Activated CD8-positive, alpha-beta memory T cell treated with anti-CD3 and anti-CD28 coated beads, Interleukin-2, amount 10 ng/mL, durations not matched to agents 7 days and 5 days (primary cell): Measurements from ENCODE around the gene BMP2K. TPM values are rescaled to one million over a fixed set of nuclear protein-coding genes. Genes with fewer than 3 reads are reported as not detected.

Experiments
- ATAC-seq: fragments of 150-1000 bp; cut with Tn5 transposase; one replicate; pipeline ENCODE4 v1.10.0; 2021; ENCODE audit warnings: moderate library complexity
- CTCF ChIA-PET: fragments of 350-600 bp; sonication (Branson Sonifier 250); formaldehyde crosslinking; loops from one replicate; lab custom pipeline; 2021; ENCODE audit warnings: antibody characterized with exemption; lab: Charles Lee
- DNase-seq: peaks from one replicate; pipeline ENCODE4 v3.0.0-alpha.2; 2020
- H3K27ac Mint-ChIP-seq: one replicate; pipeline ENCODE4 v1.8.0; 2021; ENCODE audit warnings: mild to moderate bottlenecking, mixed read lengths
- H3K27me3 Mint-ChIP-seq: one replicate; pipeline ENCODE4 v1.8.0; 2021; ENCODE audit warnings: mixed read lengths
- H3K36me3 Mint-ChIP-seq: one replicate; pipeline ENCODE4 v1.8.0; 2021; ENCODE audit warnings: mild to moderate bottlenecking, mixed read lengths
- H3K4me1 Mint-ChIP-seq: one replicate; pipeline ENCODE4 v1.8.0; 2021; ENCODE audit warnings: mixed read lengths
- H3K4me3 Mint-ChIP-seq: one replicate; pipeline ENCODE4 v1.8.0; 2021; ENCODE audit warnings: mild to moderate bottlenecking, moderate library complexity, mixed read lengths
- H3K9me3 Mint-ChIP-seq: one replicate; pipeline ENCODE4 v1.8.0; 2022; ENCODE audit warnings: low read depth, mixed read lengths
- total RNA-seq, 2 experiments: library from RNA; stranded (reverse); gene quantifications; one replicate each; pipeline ENCODE4 v1.2.3, GENCODE V29; 2021

BMP2K gene
- 10 to 100 TPM; 17.8 to 30.5 TPM for total RNA-seq

DNA sequence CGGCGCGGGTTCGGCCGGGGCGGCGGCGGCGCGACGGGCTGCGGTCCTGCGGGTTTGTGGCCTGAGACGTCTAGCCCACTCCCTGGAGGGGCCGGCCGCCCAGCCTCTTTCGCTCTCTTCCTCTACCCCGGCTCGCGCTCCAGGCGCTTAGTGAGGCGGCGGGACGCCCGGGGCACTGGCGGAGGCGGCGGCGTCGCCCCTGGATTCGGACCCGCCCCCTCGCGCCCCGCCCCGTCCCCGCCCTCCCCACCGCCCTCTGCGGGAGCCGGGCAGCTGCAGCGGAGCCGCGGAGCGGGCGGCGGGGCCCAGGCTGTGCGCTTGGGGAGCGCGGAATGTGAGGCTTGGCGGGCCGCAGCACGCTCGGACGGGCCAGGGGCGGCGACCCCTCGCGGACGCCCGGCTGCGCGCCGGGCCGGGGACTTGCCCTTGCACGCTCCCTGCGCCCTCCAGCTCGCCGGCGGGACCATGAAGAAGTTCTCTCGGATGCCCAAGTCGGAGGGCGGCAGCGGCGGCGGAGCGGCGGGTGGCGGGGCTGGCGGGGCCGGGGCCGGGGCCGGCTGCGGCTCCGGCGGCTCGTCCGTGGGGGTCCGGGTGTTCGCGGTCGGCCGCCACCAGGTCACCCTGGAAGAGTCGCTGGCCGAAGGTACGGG is at the start of gene BMP2K:
BMP2K (plus strand) TSS at position 272 of the 650 bp plus-strand sequence; CDS start at position 466, 194 bp downstream.
- Mint-ChIP-seq H3K4me3 (peak within 1 kb of the TSS; percentile 92), H3K36me3 (no peaks in the 10 kb centered on the region), H3K27me3 (no peaks in the 10 kb centered on the region), H3K27ac (peak within 1 kb of the TSS; percentile 95), H3K4me1 (peaks cover 26% of the 10 kb centered on the region), H3K9me3 (no peaks in the 10 kb centered on the region)
- CTCF ChIA-PET: interaction anchor here (1.1 kb wide), 1 partner anchor 162 kb away, joined by 4 read pairs; no protein-coding TSS in a partner anchor
- peak; percentile 83 for DNase-seq
- ATAC-seq: peak; percentile 86

DNA sequence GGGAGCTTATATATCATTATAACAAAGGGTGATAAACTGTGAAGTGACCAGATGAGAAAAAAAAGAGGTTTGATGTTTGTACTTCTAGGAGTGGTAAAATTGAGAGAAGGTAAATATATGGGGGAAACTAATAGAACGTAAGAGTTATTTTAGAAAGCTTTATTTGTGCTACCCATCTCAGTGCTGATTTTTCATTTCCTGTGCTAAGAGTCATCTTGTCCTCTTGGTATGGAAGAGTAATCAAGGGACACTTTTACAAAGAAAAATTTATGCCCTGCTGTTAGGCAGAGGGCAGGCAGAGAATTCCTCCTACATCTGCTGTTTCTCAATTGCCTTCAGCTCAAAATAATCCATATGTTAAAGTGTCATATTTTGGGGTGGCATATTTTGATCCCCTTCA is 49.6 kb upstream of the BMP2K start:
- ATAC-seq (no peak), DNase-seq (no peak)
- Mint-ChIP-seq H3K4me1 (peaks cover 3% of the 10 kb centered on the region), H3K4me3 (no peak overlapping the region), H3K27me3 (no peaks in the 10 kb centered on the region), H3K27ac (no peak overlapping the region), H3K36me3 (no peaks in the 10 kb centered on the region), H3K9me3 (no peaks in the 10 kb centered on the region)
- CTCF ChIA-PET: no interaction called here

DNA sequence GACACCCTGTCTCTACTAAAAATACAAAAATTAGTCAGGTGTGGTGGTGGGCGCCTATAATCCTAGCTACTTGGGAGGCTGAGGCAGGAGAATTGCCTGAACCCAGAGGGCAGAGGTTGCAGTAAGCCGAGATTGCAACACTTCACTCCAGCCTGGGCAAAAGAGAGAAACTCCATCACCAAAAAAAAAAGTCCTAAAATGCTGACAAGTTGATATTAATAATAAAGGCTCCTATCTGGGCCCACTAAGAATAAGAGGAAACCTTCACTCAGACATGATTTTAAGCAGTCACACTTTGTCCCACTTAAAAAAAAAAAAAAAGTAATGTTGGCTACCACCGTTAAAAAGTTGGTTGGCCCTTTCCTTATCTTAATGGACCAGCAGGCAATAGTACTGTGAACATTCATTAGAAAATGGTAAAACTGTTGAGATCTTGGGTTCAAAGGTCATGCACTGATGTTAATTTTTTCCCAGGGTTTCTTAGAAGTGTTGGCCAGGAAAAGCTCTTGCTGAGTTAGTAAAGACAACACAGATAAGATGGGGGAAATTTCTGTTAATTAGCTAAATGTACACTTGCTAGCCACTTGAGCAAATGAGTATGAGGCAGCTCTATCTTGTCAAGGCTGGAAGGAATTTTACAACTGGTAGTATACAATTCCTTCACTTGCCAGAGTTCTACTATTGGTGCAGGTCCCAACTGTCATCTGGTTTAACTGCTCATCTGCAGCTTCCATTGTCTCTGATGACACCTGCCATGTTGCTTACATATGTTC is 43.6 kb upstream of the BMP2K start:
- Mint-ChIP-seq H3K4me1 (peaks cover 2% of the 10 kb centered on the region), H3K4me3 (no peak overlapping the region), H3K9me3 (no peaks in the 10 kb centered on the region), H3K36me3 (no peaks in the 10 kb centered on the region), H3K27me3 (no peaks in the 10 kb centered on the region), H3K27ac (no peak overlapping the region)
- DNase-seq: no peak
- ATAC-seq: no peak
- CTCF ChIA-PET: interaction anchor here (1.1 kb wide), 1 partner anchor 28 kb away, joined by 4 read pairs; no protein-coding TSS in a partner anchor

DNA sequence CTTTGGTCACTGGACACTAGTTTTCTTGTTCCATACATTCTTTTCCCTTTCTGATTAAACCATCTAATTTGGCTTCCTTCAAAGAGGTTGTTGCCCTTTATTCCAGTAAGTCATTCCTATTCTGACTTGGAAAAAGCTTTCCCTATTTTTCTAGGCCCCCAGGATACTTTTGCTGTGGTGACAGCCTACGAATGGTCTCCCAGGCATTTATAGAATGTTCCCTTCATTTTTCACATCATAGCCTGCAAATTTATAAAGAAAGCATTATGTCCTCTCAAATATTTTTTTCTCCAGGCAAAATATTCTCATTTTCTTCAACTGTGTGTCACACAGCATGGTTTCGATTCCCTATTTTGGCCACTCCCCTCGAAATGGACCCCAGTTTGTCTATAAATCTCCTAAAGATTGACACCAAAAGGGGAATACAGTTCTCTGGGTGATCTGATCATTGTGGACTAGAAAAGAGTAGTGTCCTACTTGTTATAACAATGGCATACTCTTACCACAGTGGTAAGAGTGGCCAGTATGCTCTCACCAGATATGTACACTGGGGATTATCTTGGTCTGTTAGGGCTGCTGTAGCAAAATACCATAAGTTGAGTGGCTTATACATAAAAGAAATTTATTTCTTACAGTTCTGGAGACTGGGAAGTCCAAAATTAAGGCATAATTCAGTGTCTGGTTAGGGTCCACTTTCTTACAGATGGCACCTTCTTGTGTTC is 41.5 kb upstream of the BMP2K start:
- Mint-ChIP-seq H3K27me3 (no peaks in the 10 kb centered on the region), H3K27ac (no peak overlapping the region), H3K36me3 (no peaks in the 10 kb centered on the region), H3K9me3 (no peaks in the 10 kb centered on the region), H3K4me1 (peaks cover 2% of the 10 kb centered on the region), H3K4me3 (no peak overlapping the region)
- ATAC-seq (no peak), DNase-seq (no peak)
- CTCF ChIA-PET: no interaction called here

DNA sequence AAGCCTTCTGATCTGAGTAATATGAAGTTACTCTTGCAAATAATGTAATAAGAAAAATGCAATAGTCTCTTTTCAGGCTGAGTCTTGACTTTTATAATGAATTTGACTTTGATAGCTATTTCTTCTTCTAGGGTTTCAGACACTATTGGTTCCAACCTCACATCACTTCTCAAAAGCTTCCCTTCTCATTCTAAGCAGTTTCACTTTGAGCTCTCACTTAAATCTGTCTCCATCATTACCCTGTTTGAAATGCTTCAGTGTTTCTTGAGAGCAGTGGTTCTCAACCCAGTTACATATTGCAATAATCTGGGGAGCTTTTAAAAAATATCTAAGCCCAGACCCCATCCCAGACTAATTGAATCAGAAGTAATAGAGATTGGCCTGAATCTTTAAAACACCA is 40.5 kb upstream of the BMP2K start:
- Mint-ChIP-seq H3K4me3 (no peak overlapping the region), H3K27me3 (no peaks in the 10 kb centered on the region), H3K4me1 (peaks cover 2% of the 10 kb centered on the region), H3K36me3 (no peaks in the 10 kb centered on the region), H3K27ac (no peak overlapping the region), H3K9me3 (no peaks in the 10 kb centered on the region)
- ATAC-seq (no peak), DNase-seq (no peak)
- CTCF ChIA-PET: interaction anchor here (1.2 kb wide), 1 partner anchor 9 kb away, joined by 3 read pairs; no protein-coding TSS in a partner anchor

DNA sequence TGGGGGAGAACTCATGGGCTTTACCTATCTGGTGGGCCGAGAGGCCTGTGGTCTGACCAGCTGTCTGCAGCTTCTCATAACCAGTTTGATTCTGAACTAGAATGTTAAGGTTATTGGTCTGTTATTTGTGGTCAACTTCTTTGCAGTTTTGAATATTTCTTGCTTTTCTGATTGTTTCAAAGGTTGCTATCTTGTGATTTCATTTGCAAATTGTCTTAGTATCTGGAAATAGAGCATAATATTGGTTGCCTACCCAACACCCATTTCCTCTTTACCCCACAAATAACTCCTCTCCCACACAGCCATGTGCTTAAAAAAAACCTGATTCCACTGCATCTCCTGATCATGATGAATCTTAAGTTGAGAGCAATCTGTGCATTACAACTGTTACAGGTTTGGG is 39.1 kb upstream of the BMP2K start:
- CTCF ChIA-PET: no interaction called here
- Mint-ChIP-seq H3K36me3 (no peaks in the 10 kb centered on the region), H3K9me3 (no peaks in the 10 kb centered on the region), H3K4me3 (no peak overlapping the region), H3K27ac (no peak overlapping the region), H3K27me3 (no peaks in the 10 kb centered on the region), H3K4me1 (peaks cover 2% of the 10 kb centered on the region)
- ATAC-seq (no peak), DNase-seq (no peak)

DNA sequence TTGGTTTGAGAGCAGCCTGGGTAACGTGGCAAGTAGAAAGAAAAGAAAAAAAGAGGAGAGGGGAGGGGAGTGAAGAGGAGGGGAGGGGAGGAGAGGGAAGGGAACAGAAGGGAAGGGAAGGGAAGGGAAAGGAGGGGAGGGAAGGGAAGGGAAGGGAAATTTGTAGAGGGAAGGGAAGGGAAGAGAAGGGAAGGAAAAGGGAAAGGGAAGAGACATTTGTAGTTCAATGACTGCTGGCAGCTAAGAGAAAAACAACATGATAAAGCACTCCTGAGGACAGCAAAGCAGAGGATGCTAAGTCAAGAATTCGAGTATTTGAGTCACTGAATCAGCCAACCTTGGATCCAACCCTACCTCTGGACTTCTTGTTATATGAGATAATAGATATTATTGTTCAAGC is 38.2 kb upstream of the BMP2K start:
- CTCF ChIA-PET: interaction anchor here (0.7 kb wide), 1 partner anchor 94 kb away, joined by 3 read pairs; no protein-coding TSS in a partner anchor
- H3K27ac Mint-ChIP-seq: no peak overlapping the region
- no peaks in the 10 kb centered on the region for H3K9me3 Mint-ChIP-seq
- H3K4me1 Mint-ChIP-seq: peaks cover 2% of the 10 kb centered on the region
- no peak for ATAC-seq
- no peak for DNase-seq
- H3K4me3 Mint-ChIP-seq: no peak overlapping the region
- H3K27me3 Mint-ChIP-seq: no peaks in the 10 kb centered on the region
- no peaks in the 10 kb centered on the region for H3K36me3 Mint-ChIP-seq

DNA sequence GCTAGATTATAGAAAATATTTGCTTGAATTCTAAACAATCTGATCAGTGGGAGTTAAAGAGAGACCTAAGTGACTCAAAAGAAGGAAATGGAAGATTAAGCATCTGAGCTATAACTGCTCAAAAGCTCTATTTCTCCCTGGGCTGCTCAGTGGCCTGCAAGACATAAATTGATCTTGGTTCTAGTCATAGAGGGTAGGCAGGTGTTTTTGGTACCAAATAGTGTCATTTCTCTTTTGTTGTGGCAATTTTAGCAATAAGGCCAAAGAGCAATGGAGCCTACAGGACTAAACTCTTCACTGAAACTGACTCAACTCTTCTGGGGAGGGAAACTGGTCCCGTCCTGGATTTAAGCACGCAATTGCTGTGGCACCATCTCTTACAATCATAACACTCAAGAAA is 33.9 kb upstream of the BMP2K start:
- no peaks in the 10 kb centered on the region for H3K27me3 Mint-ChIP-seq
- DNase-seq (no peak), ATAC-seq (no peak)
- no peak overlapping the region for H3K27ac Mint-ChIP-seq
- H3K9me3 Mint-ChIP-seq: no peaks in the 10 kb centered on the region
- no peaks in the 10 kb centered on the region for H3K36me3 Mint-ChIP-seq
- no peaks in the 10 kb centered on the region for H3K4me1 Mint-ChIP-seq
- H3K4me3 Mint-ChIP-seq: no peak overlapping the region
- CTCF ChIA-PET: interaction anchor here (0.9 to 1.3 kb wide), 2 partner anchors 13 to 14 kb away, joined by 3 read pairs; no protein-coding TSS in a partner anchor

DNA sequence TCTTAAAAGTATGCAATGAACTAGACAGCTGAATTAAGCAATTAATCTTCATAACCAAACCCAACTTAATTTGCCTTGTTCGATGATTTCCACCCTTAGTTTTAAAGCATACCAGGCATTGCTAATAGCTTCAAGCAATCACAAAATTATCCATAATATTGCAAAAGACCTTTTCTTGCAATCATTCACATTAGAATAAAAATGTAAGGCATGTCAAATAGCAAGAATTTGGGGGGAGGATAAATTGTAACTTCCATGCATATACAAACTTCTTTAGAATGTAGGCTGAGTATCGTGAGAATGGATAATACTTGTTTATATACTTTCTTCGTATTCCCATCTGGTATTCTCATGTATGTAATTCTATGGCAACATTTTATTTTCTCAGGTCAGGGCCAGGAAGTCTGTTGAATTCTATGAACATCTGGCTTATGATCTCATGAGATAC is 28.7 kb upstream of the BMP2K start:
- ATAC-seq (no peak), DNase-seq (no peak)
- Mint-ChIP-seq H3K27ac (no peak overlapping the region), H3K4me3 (no peak overlapping the region), H3K9me3 (no peaks in the 10 kb centered on the region), H3K27me3 (peaks cover 3% of the 10 kb centered on the region), H3K4me1 (peaks cover 7% of the 10 kb centered on the region), H3K36me3 (no peaks in the 10 kb centered on the region)
- CTCF ChIA-PET: no interaction called here

DNA sequence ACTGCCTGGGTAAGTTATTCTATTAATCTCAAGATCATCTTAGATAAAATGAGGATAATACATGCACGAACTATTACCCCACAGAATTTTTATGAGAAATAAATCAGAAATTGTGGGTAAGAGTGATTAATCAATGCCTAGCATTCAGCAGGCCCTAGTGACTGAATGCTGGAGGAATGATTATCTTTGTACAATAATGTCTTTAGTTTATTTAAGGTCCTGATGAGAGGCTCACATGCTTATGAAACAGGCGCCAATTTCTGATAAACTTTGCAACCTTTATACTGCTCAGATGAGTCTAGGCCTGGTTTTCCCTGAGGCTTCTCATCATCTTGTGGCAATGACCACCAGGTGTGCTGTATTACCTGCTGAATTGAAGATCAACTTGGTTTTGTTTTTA is 27.8 kb upstream of the BMP2K start:
- no peak for ATAC-seq
- H3K27me3 Mint-ChIP-seq: peaks cover 3% of the 10 kb centered on the region
- H3K9me3 Mint-ChIP-seq: no peaks in the 10 kb centered on the region
- H3K4me3 Mint-ChIP-seq: no peak overlapping the region
- CTCF ChIA-PET: no interaction called here
- H3K36me3 Mint-ChIP-seq: no peaks in the 10 kb centered on the region
- H3K4me1 Mint-ChIP-seq: peaks cover 7% of the 10 kb centered on the region
- DNase-seq: no peak
- no peak overlapping the region for H3K27ac Mint-ChIP-seq

DNA sequence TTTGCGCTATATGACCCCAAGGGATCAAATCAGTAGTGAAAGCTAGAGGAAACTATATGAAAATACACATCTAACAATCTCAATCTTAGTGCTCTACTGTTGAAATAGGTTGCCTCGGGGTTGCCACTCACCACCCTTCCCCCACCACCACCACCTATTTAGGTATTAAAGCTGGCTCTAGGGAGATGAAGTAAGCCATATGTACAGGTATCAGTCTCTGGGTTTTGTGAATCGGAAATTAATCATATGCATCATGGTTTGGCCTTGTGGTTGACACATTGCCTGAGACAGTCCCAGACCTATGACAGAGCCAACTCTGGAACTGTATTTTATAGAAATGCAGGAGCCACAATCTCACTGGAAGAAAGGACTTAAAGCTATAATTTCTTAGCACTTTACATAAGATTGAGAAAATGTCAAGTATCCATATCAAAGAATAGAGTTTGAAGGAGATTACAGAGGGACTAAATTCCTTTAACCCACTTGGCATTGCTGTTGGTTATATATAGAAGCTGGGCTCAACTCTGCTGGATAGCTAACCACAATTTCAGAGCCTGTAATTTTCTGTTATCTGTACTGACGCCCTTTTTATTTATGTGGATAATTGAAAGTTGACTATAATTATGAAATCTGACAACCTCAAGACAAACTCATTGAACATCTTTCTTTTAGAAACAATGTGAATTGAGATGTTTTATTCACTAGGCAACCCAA is 26.7 kb upstream of the BMP2K start:
- H3K9me3 Mint-ChIP-seq: no peaks in the 10 kb centered on the region
- CTCF ChIA-PET: no interaction called here
- no peaks in the 10 kb centered on the region for H3K36me3 Mint-ChIP-seq
- peak; percentile 27 for ATAC-seq
- peaks cover 3% of the 10 kb centered on the region for H3K27me3 Mint-ChIP-seq
- H3K27ac Mint-ChIP-seq: no peak overlapping the region
- no peak overlapping the region for H3K4me3 Mint-ChIP-seq
- no peak for DNase-seq
- peaks cover 7% of the 10 kb centered on the region for H3K4me1 Mint-ChIP-seq

DNA sequence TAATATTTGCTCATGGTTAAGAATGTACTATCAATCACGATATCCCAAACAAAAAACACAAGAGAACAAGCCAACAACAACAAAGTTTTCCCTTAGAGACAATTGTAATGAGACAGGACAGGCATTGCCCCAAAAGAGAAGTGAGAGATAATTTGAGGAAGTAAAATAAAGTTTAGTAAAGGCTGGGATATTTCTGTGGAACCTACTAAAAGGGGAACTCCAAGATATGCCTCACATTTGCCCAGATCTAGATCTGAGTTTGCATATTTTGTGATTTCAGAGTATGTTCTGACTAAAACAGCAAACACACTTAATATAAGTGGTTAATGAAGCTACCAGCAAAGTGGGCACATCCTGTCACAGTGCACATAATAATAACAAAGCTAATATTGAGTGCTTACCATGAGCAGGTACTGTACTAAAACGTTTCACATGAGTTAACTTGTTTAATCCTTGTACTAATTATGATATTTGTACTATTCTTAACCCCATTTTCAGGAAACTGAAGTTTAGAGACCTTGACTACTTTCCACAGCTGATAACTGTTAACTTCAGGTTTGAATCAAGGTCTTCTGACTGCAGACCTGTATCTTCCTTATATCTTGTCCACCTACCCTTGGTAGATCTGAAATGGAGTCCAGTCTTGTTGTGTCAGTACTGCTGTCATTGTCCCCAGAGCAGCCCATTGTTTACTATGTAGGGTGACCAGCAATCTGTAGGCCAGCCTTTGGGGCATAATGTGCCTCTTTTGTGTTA is 26.0 kb upstream of the BMP2K start:
- H3K4me3 Mint-ChIP-seq: no peak overlapping the region
- H3K9me3 Mint-ChIP-seq: no peaks in the 10 kb centered on the region
- ATAC-seq: no peak
- H3K4me1 Mint-ChIP-seq: peaks cover 7% of the 10 kb centered on the region
- CTCF ChIA-PET: no interaction called here
- no peak for DNase-seq
- no peaks in the 10 kb centered on the region for H3K36me3 Mint-ChIP-seq
- H3K27ac Mint-ChIP-seq: no peak overlapping the region
- peaks cover 3% of the 10 kb centered on the region for H3K27me3 Mint-ChIP-seq
